Activated CD8-positive, alpha-beta memory T cell treated with anti-CD3 and anti-CD28 coated beads for 48 hours (primary cell): ENCODE data around the gene SPATA24.
"Not testable (repeated sequence)": the region's sequence is repeated elsewhere in the genome, so short reads cannot be mapped to it uniquely, and the experiment has no call there.

Source experiments
- DNase-seq, 3 experiments: peaks; one replicate each; pipeline ENCODE4 v3.0.0-alpha.2; 2020; ENCODE audit warnings: low read depth in 2 of 3, low spot score in 2 of 3

The SPATA24 gene

DNA sequence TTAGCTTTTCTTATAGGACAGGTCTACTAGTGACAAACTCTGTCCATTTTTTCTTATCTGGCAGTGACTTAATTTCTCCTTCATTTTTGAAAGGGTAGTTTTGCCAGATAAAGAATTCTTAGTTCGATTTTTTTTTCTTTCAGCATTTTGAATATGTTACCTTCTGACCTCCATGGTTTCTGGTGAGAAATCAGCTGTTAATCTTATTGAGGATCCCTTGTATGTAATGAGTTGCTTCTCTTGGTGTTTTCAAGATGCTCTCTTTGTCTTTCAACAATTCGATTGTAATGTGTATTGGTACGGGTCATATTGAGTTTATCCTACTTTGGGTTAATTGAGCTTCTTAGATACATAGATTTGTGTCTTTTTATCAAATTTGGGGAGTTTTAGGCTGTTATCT lies 49.7 kb downstream of the SPATA24 start:
- DNase-seq: no peak

- not testable (repeated sequence) for DNase-seq
Measured at GRCh38 chr5:139347863-139348262, 56.0 kb downstream of the SPATA24 start.
